HG02885 (cell line): ENCODE measurements around the gene ERVMER34-1.
A peak's percentile ranks its signal among the peaks of the same experiment; 100 is the strongest.

Source experiments
- ATAC-seq: cut with Tn5 transposase; IDR thresholded peaks from one replicate; pipeline ENCODE4 v1.9.1; 2021; ENCODE audit warnings: mild to moderate bottlenecking; ENCODE audit not compliant: unreplicated experiment, poor library complexity

Gene ERVMER34-1, protein sequence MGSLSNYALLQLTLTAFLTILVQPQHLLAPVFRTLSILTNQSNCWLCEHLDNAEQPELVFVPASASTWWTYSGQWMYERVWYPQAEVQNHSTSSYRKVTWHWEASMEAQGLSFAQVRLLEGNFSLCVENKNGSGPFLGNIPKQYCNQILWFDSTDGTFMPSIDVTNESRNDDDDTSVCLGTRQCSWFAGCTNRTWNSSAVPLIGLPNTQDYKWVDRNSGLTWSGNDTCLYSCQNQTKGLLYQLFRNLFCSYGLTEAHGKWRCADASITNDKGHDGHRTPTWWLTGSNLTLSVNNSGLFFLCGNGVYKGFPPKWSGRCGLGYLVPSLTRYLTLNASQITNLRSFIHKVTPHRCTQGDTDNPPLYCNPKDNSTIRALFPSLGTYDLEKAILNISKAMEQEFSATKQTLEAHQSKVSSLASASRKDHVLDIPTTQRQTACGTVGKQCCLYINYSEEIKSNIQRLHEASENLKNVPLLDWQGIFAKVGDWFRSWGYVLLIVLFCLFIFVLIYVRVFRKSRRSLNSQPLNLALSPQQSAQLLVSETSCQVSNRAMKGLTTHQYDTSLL

GRCh38 chr4:52750819-52751486, at the start of gene ERVMER34-1:
Gene ERVMER34-1 (minus strand): TSS chr4:52751425. CDS start chr4:52745520, 5,905 bp downstream.
- no peak for ATAC-seq

- no peak for ATAC-seq
Observed at GRCh38 chr4:52799813-52800212, 48.6 kb upstream of the ERVMER34-1 start.

GRCh38 chr4:52795533-52795932, 44.3 kb upstream of the ERVMER34-1 start:
- no peak for ATAC-seq

GRCh38 chr4:52791936-52792335, 40.7 kb upstream of the ERVMER34-1 start:
- no peak for ATAC-seq

GRCh38 chr4:52789774-52790173, 38.5 kb upstream of the ERVMER34-1 start:
- no peak for ATAC-seq

DNA sequence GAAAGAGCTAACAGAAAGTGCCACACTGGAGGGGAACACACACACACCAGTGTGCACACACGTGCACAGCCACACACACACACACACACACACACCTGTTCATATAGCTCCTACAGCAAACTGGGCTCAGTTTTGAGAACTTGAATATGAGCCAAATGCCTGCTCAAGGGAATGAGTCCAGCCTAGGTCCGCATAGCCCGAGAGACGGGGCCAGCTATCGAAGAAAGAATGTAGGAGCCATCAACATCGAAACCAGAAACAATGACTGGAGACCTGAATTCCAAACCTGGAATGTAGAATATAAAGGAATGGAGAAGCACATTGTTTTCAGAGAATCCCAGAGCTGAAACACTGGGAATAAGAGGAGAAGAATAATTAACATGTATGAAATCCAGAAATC, 37.6 kb upstream of the ERVMER34-1 start:
- no peak for ATAC-seq

- no peak for ATAC-seq
Observed at GRCh38 chr4:52783069-52783468, 31.8 kb upstream of the ERVMER34-1 start.

DNA sequence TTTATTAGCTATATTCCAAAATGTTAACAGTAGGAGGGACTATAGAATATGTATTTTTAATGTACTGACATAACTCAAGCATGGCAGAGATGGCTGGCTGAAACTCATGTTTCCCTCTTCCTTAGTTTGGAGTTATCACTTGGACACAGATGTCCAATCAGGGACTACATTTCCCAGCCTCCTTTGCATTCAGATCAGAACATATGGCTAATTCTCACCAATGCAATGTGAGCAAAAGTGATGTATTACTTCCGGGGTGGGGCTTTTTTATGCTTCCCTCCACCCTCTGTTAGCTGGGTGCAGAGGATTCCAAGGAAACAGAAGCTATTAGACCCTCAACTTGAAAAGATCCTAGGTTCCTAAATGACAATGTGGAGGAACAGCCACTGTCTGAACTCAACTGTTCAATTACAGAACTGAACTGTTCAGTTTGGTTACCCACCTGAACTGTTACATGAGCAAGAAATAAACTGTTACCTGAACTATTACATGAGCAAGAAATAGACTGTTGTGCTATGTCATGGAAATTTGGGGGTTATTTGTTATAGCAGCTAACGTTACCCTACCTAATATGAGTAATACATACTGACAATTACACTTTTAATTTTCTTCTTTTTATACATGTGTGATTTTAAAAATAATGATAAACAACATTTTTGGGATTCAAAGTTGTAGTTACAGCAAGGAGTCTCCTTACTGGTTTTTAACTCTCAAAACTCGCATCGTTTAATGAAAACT, 29.6 kb upstream of the ERVMER34-1 start:
- peak; percentile 56 for ATAC-seq

- ATAC-seq = no peak
Observed at GRCh38 chr4:52780206-52780605, 29.0 kb upstream of the ERVMER34-1 start.

DNA sequence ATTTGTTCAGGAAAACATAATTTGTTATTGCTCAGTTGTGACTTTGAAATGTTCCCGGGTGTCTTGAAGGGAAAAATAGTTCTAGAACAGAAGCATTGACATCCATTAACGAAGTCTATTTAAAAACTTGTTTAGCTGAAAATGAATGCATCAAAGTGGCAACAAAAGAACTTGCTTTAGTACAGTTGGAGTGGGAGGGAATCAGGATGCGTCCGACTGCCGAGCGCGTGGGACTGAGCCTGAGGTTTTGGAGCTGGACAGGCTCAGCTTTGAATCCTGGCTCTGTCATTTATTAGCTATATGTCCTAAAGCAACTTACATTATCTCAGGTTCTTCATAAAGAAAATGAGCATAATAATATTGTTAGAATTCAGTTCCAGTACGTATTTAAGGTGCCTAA, 9.0 kb upstream of the ERVMER34-1 start:
- no peak for ATAC-seq

DNA sequence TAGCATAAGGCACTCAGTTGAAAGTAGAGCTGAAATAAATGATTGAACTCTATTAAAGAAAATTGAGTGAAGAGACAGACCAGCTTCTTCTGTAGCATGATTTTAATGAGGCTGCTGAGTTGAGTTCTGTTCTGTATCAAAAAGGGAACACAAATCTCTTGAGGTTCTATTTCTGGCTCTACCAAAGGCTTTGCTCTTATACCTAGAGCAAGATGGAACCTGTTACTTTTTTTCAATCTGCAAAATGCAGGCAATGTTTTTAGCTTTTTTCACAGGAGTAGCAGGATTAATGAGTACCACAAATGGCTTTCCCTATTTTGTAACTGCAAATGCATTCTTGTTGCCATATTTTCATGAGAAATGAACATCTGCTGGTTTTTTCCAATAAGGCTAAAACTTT, 4.2 kb upstream of the ERVMER34-1 start:
- ATAC-seq = no peak

GRCh38 chr4:52752936-52753335, 1.7 kb upstream of the ERVMER34-1 start:
- no peak for ATAC-seq

DNA sequence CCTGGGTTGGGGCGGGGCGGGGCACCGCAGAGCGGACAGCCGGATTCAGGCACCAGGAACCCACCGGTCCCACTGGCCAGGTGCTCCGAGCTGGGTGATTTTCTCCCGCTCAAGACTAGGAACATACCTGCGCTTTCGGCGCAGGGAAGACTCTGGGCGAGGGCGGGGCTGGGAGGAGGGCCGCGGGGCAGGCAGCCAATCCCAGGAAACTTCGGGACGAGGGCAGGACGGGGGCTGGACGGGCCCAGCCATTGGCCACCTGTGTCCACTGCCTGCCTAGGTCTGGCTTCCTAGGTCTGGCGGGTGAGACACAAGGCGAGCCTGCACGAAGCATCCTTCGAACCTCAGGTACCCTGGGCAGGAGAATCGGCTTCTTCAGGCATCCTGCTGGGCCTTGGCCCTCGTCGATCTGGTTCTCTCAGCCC, 274 bp upstream of the ERVMER34-1 start:
- no peak for ATAC-seq

DNA sequence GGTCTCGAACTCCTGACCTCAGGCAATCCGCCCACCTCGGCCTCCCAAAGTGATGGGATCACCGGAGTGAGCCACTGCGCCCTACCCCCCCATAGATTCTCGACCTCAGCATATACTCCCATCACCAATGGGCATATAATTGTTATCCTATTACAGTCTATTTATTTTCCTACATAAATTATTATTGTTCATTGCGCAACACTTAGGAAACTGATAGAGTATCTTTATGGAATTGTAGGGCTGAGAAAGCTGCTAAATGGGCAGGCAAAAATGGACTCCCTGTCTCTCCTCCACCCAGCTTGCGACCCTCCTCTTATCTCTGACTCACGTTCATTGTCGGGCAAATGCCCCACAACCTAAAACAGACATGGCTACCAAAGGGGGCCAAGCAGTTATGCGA, 1.0 kb downstream of the ERVMER34-1 start:
- no peak for ATAC-seq

DNA sequence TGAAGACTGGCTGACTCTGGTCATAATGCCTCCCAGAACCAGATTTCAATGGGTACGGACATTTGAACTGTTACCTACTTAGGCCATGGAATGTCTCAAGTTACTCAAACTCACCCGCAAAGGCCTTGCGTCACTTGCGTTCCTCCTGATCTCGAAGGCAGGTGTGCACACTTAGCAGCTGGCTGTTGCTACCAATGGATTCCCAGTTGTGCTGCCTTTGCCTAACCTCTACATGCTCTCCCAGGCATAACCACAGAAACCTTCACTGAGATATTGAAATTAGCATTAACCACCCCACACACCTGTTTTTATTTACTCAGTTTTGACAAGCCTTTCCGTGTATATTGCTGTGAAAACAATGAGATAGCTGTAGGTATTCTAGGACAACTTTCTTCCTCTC, 2.8 kb downstream of the ERVMER34-1 start:
- peak; percentile 60 for ATAC-seq

GRCh38 chr4:52744588-52744987, 6.6 kb downstream of the ERVMER34-1 start:
- ATAC-seq = no peak

DNA sequence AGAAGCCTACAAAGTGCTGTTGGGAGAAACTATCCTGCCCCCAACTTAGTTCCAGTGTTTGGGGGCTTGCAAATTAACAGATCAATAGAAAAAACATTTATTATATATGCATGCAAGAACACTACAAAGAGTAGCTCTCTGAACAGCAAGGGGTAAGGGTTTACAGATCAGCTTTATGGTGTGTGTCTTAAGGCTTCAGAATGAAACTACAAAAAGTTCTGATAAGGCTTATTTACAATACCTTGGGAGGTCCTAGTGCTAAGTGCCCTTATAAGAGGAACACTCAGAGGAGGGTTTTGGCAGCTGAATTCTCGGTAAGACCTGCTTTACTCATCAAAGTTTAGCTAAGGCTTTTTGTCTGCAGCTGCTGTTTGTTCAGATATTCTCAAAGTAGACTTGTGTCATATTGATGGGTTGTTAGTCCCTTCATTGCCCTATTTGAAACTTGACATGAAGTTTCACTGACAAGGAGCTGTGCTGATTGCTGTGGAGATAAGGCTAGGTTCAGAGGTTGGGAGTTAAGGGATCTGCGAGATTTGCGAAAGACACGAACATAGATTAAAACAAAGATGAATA, 7.7 kb downstream of the ERVMER34-1 start:
- ATAC-seq = no peak

DNA sequence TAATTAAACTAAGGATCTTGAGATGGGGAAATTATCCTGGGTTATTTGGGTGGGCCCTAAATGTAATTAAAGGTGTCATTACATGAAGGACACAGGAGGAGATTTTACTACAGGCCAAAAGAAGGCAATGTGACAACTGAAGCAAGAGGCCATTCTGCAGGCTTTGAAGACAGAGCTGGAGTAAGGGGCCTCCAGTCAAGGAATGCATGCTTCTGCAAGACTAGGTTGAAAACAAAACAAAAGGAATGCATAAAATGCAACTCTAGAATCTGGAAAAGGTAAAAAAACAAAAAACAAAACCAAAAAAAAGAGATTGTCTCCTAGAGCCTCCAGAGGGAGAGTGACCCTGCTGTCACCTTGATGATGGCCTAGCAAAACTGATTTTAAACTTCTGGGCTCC, 21.6 kb downstream of the ERVMER34-1 start:
- ATAC-seq = no peak

DNA sequence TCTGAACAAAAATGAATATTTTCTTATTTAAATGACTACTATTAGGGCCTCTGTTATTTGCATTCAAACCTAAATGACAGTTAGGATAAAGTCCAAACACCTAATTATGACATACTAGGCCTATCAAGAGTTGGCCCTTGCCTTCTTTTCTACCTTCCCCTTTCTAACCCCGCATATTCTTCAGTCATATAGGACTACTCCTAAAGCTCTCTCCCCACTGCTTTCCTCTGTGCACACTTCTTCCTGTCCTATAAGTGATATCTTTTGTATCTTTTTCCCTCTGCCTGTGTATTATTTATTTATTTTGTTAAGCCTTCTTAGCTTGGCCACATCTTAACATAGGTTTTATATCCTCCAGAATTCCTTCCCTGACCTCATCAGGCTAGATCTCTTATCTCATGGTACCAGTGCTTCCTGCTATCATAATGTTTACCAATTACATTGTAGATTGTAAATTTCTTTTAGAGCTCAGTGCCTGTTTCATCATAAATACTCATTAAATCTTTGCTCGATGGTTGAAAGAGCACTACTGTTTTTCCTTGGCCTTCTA, 22.5 kb downstream of the ERVMER34-1 start:
- no peak for ATAC-seq
